ENCODE measurements around the gene BAZ2B. TPM values are rescaled to one million over a fixed set of nuclear protein-coding genes. Genes with fewer than 3 reads are reported as not detected.

Gene BAZ2B
- total RNA-seq, 2 donors from 2014 or later, result 40.2 to 47.1 TPM

DNA sequence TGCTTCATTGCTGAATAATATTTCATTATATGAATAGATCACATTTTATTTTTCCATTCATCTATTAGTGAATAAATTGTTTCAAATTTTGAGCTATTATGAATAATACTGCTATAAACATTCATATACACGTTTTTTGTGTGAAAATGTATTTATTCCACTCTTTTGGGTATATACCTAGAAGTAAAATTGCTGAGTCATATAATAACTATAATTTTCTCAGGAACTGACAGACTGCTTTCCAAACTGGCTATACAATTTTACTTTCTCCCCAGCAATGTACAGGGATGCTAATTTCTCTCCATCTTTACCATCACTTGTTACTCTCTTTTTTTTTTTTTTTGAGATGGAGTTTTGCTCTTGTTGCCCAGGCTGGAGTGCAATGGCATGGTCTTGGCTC is 35.5 kb upstream of the BAZ2B start:
- Histone ChIP-seq H3K36me3 (no peaks in the 10 kb centered on the region), H3K4me1 (no peaks in the 10 kb centered on the region), H3K27ac (no peak overlapping the region), H3K4me3 (no peak overlapping the region), H3K9me3 (peaks cover 0 to 9% of the 10 kb centered on the region in 2 donors), H3K27me3 (no peaks in the 10 kb centered on the region)
- DNase-seq (ENCODE audit: low spot score), result no peak
- TF ChIP-seq, protein P1, sequence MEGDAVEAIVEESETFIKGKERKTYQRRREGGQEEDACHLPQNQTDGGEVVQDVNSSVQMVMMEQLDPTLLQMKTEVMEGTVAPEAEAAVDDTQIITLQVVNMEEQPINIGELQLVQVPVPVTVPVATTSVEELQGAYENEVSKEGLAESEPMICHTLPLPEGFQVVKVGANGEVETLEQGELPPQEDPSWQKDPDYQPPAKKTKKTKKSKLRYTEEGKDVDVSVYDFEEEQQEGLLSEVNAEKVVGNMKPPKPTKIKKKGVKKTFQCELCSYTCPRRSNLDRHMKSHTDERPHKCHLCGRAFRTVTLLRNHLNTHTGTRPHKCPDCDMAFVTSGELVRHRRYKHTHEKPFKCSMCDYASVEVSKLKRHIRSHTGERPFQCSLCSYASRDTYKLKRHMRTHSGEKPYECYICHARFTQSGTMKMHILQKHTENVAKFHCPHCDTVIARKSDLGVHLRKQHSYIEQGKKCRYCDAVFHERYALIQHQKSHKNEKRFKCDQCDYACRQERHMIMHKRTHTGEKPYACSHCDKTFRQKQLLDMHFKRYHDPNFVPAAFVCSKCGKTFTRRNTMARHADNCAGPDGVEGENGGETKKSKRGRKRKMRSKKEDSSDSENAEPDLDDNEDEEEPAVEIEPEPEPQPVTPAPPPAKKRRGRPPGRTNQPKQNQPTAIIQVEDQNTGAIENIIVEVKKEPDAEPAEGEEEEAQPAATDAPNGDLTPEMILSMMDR (IDR thresholded peaks at IDR 0.05), result no peak

DNA sequence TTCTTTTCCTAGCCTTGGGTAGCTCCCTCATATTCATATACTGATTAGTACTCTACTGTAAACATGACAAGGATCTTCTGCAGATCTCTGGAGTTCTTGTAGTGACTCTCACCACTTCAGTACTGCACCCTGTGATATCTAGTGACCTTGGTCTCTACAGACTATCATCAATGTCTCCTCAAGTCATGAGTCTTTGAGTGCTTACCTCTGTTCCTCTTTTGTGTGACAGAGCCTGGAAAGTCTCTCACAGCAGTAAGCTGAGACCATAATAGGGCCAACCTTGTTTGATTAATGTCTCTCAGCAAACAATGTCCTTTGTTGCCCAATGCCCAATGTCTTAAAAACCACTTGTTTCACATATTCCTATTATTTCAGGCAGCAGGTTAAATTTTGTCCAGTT is 34.2 kb upstream of the BAZ2B start:
- H3K9me3 ChIP-seq, result peaks cover 0 to 6% of the 10 kb centered on the region in 2 donors
- H3K4me3 ChIP-seq, result no peak overlapping the region
- H3K36me3 ChIP-seq, result no peaks in the 10 kb centered on the region
- TF ChIP-seq, protein P1 (IDR thresholded peaks at IDR 0.05), result no peak
- no peaks in the 10 kb centered on the region for H3K27me3 ChIP-seq
- DNase-seq (ENCODE audit: low spot score), result no peak
- no peak overlapping the region for H3K27ac ChIP-seq
- no peaks in the 10 kb centered on the region for H3K4me1 ChIP-seq

DNA sequence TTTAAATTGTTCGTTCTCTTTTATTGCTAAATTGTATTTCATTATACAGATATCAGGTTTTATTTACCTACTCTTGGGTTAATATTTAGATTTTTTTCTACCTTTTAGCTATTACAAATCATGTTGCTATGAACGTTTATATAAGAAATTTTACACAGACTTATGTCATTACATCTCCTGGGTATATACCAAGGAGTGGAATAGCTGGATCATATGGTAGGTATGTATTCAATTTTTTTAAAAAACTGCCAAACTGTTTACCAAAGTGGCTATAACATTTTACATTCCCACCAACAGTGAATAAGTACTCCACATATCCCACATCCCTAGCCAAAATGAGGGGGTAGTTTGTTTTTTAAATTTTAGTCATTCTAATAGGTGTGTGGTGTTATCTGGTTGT is 32.3 kb upstream of the BAZ2B start:
- Histone ChIP-seq H3K27me3 (no peaks in the 10 kb centered on the region), H3K36me3 (no peaks in the 10 kb centered on the region), H3K9me3 (no peaks in the 10 kb centered on the region), H3K4me1 (no peaks in the 10 kb centered on the region), H3K4me3 (no peak overlapping the region), H3K27ac (no peak overlapping the region)
- TF ChIP-seq, protein P1 (IDR thresholded peaks at IDR 0.05), result no peak
- DNase-seq (ENCODE audit: low spot score), result no peak

DNA sequence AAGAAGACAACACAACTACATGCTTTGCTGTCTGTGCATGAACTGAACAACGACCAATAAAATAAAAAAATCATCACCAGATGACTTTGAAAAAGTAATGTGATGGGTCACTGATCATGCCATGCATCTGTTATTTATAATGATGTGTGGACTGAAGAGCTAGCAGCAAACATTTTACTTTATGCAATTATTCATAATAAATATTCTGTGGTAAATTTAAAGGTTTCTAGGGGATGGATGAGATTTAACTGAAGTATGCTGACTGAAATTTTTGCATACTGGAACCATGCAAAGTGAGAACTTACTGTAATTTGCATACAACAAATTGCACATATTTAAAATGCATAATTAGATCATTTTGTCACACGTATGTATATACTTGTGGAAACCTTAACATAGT is 31.3 kb upstream of the BAZ2B start:
- Histone ChIP-seq H3K27me3 (no peaks in the 10 kb centered on the region), H3K27ac (no peak overlapping the region), H3K4me1 (no peaks in the 10 kb centered on the region), H3K36me3 (no peaks in the 10 kb centered on the region), H3K4me3 (no peak overlapping the region), H3K9me3 (no peaks in the 10 kb centered on the region)
- TF ChIP-seq, protein P1 (IDR thresholded peaks at IDR 0.05), result no peak
- DNase-seq (ENCODE audit: low spot score), result no peak

DNA sequence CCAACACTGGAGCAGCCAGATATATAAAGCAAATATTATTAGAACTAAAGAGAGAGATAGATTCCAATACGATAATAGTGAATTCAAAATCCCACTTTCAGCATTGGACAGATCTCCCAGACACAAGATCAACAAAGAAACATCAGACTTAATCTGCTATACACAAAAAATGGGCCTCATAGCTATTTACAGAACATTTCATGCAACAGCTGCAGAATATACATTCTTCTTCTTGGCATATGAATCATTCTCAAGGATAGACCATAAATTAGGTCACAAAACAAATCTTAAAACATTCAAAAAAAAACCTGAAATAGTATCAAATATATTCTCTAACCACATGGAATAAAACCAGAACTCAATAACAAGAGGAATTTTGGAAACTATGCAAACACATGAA is 23.8 kb upstream of the BAZ2B start:
- no peak for DNase-seq (ENCODE audit: low spot score)
- Histone ChIP-seq H3K27ac (no peak overlapping the region), H3K36me3 (no peaks in the 10 kb centered on the region), H3K9me3 (peaks cover 0 to 20% of the 10 kb centered on the region in 2 donors), H3K27me3 (no peaks in the 10 kb centered on the region), H3K4me1 (no peaks in the 10 kb centered on the region), H3K4me3 (no peak overlapping the region)
- TF ChIP-seq, protein P1 (IDR thresholded peaks at IDR 0.05), result no peak

DNA sequence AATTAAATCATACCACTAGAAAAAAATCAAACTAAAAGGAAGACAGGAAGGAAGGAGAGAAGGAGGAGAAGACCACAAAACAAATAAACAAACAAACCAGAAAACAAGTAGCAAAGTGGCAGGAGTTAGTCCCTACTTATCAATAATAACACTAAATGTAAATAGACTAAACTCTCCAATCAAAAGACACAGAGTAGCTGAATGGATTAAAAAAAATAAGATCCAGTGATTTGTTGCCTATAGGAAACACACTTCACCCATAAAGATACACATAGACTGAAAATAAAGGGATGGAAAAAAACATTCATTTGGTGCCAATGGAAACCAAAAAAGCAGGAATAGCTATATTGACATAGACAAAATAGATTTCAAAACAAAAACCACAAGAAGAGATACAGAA is 23.4 kb upstream of the BAZ2B start:
- Histone ChIP-seq H3K4me3 (no peak overlapping the region), H3K9me3 (peaks cover 0 to 20% of the 10 kb centered on the region in 2 donors), H3K27me3 (no peaks in the 10 kb centered on the region), H3K36me3 (no peaks in the 10 kb centered on the region), H3K27ac (no peak overlapping the region), H3K4me1 (no peaks in the 10 kb centered on the region)
- DNase-seq (ENCODE audit: low spot score), result no peak
- TF ChIP-seq, protein P1 (IDR thresholded peaks at IDR 0.05), result no peak
